ENCODE results near the gene DNASE1L3. TPM values are rescaled to one million over a fixed set of nuclear protein-coding genes. Genes with fewer than 3 reads are reported as not detected.

The DNASE1L3 gene
- total and polyA plus RNA-seq, 2 donors (not counting 1 experiment from before 2014, with no cell fraction given): not detected

DNA sequence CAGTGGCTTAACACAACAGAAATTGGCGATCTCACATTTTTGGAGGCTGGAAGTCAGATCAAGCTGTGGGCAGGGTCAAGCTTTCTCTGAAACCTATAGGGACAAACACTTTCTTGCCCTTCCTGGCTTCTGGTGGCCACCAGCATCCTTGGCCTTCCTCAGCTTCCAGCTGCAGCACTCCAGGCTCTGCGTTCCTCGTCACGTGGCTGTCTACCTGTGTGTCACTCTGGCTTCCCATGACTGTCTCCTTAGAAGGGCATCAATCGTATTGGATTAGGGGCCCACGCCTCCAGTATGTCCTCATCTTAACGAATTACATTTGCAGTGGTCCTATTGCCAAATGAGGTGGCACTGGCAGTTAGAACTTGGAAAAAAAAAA lies 25.8 kb downstream of the DNASE1L3 start:
- H3K79me2 ChIP-seq (ENCODE audit: control insufficient read depth, insufficient read depth, low read length): no peaks in the 10 kb centered on the region
- TF ChIP-seq EZH2 (IDR thresholded peaks at IDR 0.05; ENCODE audit: low read length, missing control alignments): no peak
- TF ChIP-seq, protein P1, sequence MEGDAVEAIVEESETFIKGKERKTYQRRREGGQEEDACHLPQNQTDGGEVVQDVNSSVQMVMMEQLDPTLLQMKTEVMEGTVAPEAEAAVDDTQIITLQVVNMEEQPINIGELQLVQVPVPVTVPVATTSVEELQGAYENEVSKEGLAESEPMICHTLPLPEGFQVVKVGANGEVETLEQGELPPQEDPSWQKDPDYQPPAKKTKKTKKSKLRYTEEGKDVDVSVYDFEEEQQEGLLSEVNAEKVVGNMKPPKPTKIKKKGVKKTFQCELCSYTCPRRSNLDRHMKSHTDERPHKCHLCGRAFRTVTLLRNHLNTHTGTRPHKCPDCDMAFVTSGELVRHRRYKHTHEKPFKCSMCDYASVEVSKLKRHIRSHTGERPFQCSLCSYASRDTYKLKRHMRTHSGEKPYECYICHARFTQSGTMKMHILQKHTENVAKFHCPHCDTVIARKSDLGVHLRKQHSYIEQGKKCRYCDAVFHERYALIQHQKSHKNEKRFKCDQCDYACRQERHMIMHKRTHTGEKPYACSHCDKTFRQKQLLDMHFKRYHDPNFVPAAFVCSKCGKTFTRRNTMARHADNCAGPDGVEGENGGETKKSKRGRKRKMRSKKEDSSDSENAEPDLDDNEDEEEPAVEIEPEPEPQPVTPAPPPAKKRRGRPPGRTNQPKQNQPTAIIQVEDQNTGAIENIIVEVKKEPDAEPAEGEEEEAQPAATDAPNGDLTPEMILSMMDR (conservative IDR thresholded peaks at IDR 0.05 in 1 of 2, IDR thresholded peaks at IDR 0.05 in 1 of 2; ENCODE audit: low read depth in 1 of 2, low read length in 2 of 2): no peak
- H3K9ac ChIP-seq (ENCODE audit: insufficient read depth, low read length): no peak overlapping the region
- no peak overlapping the region for H3K4me3 ChIP-seq (replicated peaks in 1 of 4; ENCODE audit: control extremely low read depth in 1 of 4, insufficient read depth in 1 of 4, low read depth in 3 of 4, low read length in 4 of 4)
- no peaks in the 10 kb centered on the region for H3K36me3 ChIP-seq (ENCODE audit: control insufficient read depth, insufficient read depth, low read length)
- H3K4me1 ChIP-seq (ENCODE audit: control insufficient read depth, extremely low read depth, insufficient read depth, low read length): no peaks in the 10 kb centered on the region
- H4K20me1 ChIP-seq (ENCODE audit: control insufficient read depth, extremely low read depth, insufficient read depth, low read length): no peaks in the 10 kb centered on the region
- H3K27me3 ChIP-seq (ENCODE audit: control insufficient read depth, insufficient read depth, low read length): peaks cover 12% of the 10 kb centered on the region
- no peak overlapping the region for H3K4me2 ChIP-seq (ENCODE audit: extremely low read depth, insufficient read depth, low read length)
- H2AFZ ChIP-seq (ENCODE audit: low read length): no peak overlapping the region
- no peak for DNase-seq (ENCODE audit: low read depth in 2 of 2)
- no peaks in the 10 kb centered on the region for H3K9me3 ChIP-seq (ENCODE audit: control insufficient read depth, insufficient read depth, low read depth, low read length)
- H3K27ac ChIP-seq (ENCODE audit: insufficient read depth, low read length): no peak overlapping the region

- Histone ChIP-seq H2AFZ (ENCODE audit: low read length) (no peak overlapping the region), H4K20me1 (ENCODE audit: control insufficient read depth, extremely low read depth, insufficient read depth, low read length) (no peaks in the 10 kb centered on the region), H3K79me2 (ENCODE audit: control insufficient read depth, insufficient read depth, low read length) (no peaks in the 10 kb centered on the region), H3K9me3 (ENCODE audit: control insufficient read depth, insufficient read depth, low read depth, low read length) (no peaks in the 10 kb centered on the region), H3K27ac (ENCODE audit: insufficient read depth, low read length) (no peak overlapping the region), H3K36me3 (ENCODE audit: control insufficient read depth, insufficient read depth, low read length) (no peaks in the 10 kb centered on the region), H3K4me1 (ENCODE audit: control insufficient read depth, extremely low read depth, insufficient read depth, low read length) (no peaks in the 10 kb centered on the region), H3K9ac (ENCODE audit: insufficient read depth, low read length) (no peak overlapping the region), H3K4me3 (replicated peaks in 1 of 4; ENCODE audit: control extremely low read depth in 1 of 4, insufficient read depth in 1 of 4, low read depth in 3 of 4, low read length in 4 of 4) (no peak overlapping the region), H3K27me3 (ENCODE audit: control insufficient read depth, insufficient read depth, low read length) (peaks cover 12% of the 10 kb centered on the region), H3K4me2 (ENCODE audit: extremely low read depth, insufficient read depth, low read length) (no peak overlapping the region)
- TF ChIP-seq EZH2 (IDR thresholded peaks at IDR 0.05; ENCODE audit: low read length, missing control alignments): no peak
- TF ChIP-seq, protein P1 (conservative IDR thresholded peaks at IDR 0.05 in 1 of 2, IDR thresholded peaks at IDR 0.05 in 1 of 2; ENCODE audit: low read depth in 1 of 2, low read length in 2 of 2): no peak
- no peak for DNase-seq (ENCODE audit: low read depth in 2 of 2)
These were observed 26.3 kb downstream of the DNASE1L3 start for GRCh38 chr3:58184309-58184981.

- DNase-seq (ENCODE audit: low read depth in 2 of 2): no peak
- TF ChIP-seq, protein P1 (conservative IDR thresholded peaks at IDR 0.05 in 1 of 2, IDR thresholded peaks at IDR 0.05 in 1 of 2; ENCODE audit: low read depth in 1 of 2, low read length in 2 of 2): no peak
- no peak for TF ChIP-seq EZH2 (IDR thresholded peaks at IDR 0.05; ENCODE audit: low read length, missing control alignments)
- Histone ChIP-seq H4K20me1 (ENCODE audit: control insufficient read depth, extremely low read depth, insufficient read depth, low read length) (no peaks in the 10 kb centered on the region), H3K9me3 (ENCODE audit: control insufficient read depth, insufficient read depth, low read depth, low read length) (no peaks in the 10 kb centered on the region), H3K27me3 (ENCODE audit: control insufficient read depth, insufficient read depth, low read length) (peaks cover 12% of the 10 kb centered on the region), H3K4me2 (ENCODE audit: extremely low read depth, insufficient read depth, low read length) (no peak overlapping the region), H3K4me3 (replicated peaks in 1 of 4; ENCODE audit: control extremely low read depth in 1 of 4, insufficient read depth in 1 of 4, low read depth in 3 of 4, low read length in 4 of 4) (no peak overlapping the region), H3K9ac (ENCODE audit: insufficient read depth, low read length) (no peak overlapping the region), H3K27ac (ENCODE audit: insufficient read depth, low read length) (no peak overlapping the region), H3K4me1 (ENCODE audit: control insufficient read depth, extremely low read depth, insufficient read depth, low read length) (no peaks in the 10 kb centered on the region), H3K36me3 (ENCODE audit: control insufficient read depth, insufficient read depth, low read length) (no peaks in the 10 kb centered on the region), H3K79me2 (ENCODE audit: control insufficient read depth, insufficient read depth, low read length) (no peaks in the 10 kb centered on the region), H2AFZ (ENCODE audit: low read length) (no peak overlapping the region)
These were observed 26.9 kb downstream of the DNASE1L3 start for GRCh38 chr3:58183891-58184290.

Measured in fibroblast of lung (primary cell).